ENCODE results near the gene TCEAL1.

Gene TCEAL1

DNA sequence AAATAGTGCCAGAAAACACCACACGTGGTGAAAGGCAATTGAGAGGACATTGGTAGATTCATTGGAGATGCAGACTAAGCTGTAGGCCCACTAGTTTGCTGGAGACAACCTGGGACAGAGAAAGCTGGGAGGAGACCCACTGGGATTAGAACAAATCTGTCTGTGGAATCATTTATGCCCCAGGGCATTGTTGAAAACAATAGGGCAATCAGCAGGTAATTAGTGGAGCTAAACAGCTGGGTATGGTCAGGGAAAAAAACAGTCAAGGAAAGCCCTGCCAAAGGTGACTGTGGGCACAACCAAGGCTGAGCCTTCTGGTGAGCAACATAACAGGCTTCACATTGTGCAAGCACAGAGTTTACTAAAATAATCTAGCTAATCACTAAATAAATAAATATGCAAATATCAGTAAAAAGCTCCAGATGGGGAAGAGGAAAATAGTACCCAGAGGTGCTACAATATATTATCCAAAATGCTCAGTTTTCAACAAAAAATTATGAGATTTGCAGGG lies 12.0 kb upstream of the TCEAL1 start:
- DNase-seq (ENCODE audit: insufficient read length, low spot score) (no peak), FAIRE-seq (no peak)
- TF ChIP-seq, protein P1, sequence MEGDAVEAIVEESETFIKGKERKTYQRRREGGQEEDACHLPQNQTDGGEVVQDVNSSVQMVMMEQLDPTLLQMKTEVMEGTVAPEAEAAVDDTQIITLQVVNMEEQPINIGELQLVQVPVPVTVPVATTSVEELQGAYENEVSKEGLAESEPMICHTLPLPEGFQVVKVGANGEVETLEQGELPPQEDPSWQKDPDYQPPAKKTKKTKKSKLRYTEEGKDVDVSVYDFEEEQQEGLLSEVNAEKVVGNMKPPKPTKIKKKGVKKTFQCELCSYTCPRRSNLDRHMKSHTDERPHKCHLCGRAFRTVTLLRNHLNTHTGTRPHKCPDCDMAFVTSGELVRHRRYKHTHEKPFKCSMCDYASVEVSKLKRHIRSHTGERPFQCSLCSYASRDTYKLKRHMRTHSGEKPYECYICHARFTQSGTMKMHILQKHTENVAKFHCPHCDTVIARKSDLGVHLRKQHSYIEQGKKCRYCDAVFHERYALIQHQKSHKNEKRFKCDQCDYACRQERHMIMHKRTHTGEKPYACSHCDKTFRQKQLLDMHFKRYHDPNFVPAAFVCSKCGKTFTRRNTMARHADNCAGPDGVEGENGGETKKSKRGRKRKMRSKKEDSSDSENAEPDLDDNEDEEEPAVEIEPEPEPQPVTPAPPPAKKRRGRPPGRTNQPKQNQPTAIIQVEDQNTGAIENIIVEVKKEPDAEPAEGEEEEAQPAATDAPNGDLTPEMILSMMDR (IDR thresholded peaks at IDR 0.05; ENCODE audit: insufficient read depth, missing control alignments): no peak

DNA sequence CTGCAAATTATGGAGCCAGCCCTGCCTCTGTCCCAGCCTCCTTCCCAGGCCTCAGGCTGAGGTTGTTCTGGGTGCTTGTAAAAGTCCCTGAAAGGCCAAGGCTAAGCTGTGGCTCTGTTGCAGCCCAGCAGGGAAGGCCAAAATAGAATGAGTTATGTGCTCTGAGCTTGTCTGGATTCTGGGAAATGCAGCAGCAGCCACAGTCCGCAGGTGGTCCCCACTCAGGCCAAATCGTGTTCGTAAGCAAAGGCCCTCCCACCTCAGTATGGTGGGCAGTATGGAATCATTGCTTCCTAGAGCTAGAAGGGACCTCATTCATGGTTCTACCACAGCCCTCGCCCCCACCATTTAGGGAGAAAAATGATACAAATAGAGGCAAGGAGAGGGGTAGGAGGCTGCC lies 4.7 kb upstream of the TCEAL1 start:
- TF ChIP-seq, protein P1 (IDR thresholded peaks at IDR 0.05; ENCODE audit: insufficient read depth, missing control alignments): no peak
- no peak for FAIRE-seq
- no peak for DNase-seq (ENCODE audit: insufficient read length, low spot score)

DNA sequence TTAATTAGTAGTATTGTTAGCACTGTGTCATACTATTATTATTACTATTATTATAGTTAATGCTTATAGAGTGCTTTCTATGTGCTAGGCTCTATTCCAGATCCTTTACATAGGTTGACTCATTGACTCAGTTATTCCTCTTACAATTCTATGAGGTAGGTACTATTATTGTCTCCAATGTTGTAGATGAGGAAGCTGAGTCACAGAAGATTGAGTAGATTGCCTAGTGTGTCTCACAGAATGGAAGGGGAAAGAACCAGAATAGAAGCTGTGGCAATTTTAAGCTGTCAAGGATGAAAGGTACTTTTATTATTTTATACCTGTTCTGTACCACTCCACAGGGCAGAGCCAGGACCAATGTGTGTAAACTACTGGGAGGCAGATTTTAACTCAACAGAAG lies 1.9 kb upstream of the TCEAL1 start:
- TF ChIP-seq, protein P1 (IDR thresholded peaks at IDR 0.05; ENCODE audit: insufficient read depth, missing control alignments): no peak
- no peak for FAIRE-seq
- DNase-seq (ENCODE audit: insufficient read length, low spot score): no peak

DNA sequence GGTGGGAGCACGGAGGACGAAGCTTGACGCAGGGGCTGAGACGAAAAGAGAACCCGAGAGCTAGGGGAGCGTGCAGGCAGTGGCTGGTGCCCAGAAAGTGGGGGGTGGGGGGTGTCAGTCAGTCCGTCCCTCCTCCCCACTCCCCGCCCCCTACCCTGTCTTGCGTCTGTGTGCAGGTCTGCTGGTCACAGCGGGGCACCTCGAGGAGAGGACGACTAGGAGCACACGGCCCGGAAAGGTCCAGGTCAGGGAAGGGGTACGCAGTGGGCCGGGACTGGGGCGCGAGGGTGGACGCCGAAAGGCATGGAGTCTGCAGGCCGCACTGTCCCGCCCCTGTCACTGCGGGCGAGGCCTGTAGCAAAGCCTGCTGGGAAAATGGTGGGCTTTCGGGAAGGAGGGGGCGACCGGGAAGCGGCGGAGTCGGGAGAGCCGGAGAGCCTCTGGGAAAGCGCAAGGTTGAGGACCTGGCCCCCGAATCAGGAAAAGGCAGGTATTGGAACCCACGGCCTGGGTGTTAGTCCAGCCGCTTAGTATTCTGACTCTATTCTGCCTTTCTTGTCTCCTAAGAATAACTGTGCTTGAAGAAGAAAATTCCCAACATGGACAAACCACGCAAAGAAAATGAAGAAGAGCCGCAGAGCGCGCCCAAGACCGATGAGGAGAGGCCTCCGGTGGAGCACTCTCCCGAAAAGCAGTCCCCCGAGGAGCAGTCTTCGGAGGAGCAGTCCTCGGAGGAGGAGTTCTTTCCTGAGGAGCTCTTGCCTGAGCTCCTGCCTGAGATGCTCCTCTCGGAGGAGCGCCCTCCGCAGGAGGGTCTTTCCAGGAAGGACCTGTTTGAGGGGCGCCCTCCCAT lies 769 bp downstream of the TCEAL1 start:
- no peak for FAIRE-seq
- TF ChIP-seq, protein P1 (IDR thresholded peaks at IDR 0.05; ENCODE audit: insufficient read depth, missing control alignments): peak; percentile 69
- DNase-seq (ENCODE audit: insufficient read length, low spot score): no peak

DNA sequence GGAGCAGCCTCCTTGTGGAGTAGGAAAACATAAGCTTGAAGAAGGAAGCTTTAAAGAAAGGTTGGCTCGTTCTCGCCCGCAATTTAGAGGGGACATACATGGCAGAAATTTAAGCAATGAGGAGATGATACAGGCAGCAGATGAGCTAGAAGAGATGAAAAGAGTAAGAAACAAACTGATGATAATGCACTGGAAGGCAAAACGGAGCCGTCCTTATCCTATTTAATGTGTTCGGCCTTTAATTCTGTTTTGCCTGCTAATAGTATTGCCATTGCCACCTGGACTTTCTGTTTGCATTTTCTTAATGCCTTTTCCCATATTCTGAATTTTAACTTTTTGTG lies 1.4 kb downstream of the TCEAL1 start:
- no peak for FAIRE-seq
- DNase-seq (ENCODE audit: insufficient read length, low spot score): no peak
- TF ChIP-seq, protein P1 (IDR thresholded peaks at IDR 0.05; ENCODE audit: insufficient read depth, missing control alignments): no peak

DNA sequence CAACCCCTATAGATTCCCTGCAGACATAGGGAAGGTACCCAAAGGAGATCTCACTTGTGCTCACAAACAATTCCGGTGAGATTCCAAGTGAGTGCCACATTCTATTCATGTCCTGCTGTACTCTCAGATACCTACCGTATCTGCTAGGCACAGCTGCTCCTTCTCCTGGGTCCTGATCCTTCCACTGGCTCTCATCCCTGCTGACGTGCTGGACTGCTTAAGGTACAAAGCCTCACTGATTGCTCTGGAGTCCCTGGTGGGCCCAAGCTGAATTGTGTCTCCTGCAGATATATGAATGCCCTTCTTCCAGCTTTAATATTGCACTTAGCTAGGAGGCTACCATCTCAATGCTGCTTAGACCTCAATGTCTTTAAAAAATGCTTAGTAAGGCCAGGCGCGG lies 2.4 kb downstream of the TCEAL1 start:
- TF ChIP-seq, protein P1 (IDR thresholded peaks at IDR 0.05; ENCODE audit: insufficient read depth, missing control alignments): no peak

DNA sequence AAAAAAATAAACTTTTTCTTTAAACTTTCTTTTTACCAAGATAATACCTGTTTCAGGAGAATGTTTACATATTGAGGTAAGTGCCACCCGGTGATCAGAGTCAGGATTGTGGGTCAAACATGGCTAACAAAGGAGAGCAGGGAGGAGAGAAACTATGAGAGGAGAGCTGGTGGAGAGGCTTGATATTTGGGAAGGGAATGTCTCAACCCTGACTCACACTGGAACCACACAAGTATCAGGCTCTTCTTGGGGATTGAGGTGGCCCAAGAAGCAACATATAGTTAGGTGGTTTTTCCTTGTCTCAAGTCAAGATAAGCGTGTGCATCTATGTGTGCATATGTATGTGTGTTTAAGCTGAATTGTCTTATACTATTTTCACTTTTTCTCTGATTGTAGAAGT lies 6.7 kb downstream of the TCEAL1 start:
- DNase-seq (ENCODE audit: insufficient read length, low spot score) (no peak), FAIRE-seq (no peak)
- TF ChIP-seq, protein P1 (IDR thresholded peaks at IDR 0.05; ENCODE audit: insufficient read depth, missing control alignments): no peak

More for the DNA sequence above, 2.4 kb downstream of the TCEAL1 start:
- FAIRE-seq (no peak), DNase-seq (ENCODE audit: insufficient read length, low spot score) (no peak)
